Activated CD8-positive, alpha-beta memory T cell treated with anti-CD3 and anti-CD28 coated beads, Interleukin-2, amount 50 U/mL, for 4 hours (primary cell): ENCODE data around the gene TMEM9B.

Source experiments
- DNase-seq: peaks from one replicate; pipeline ENCODE4 v3.0.0-alpha.2; 2020

The TMEM9B gene

GRCh38 chr11:8928205-8928604 is 36.0 kb downstream of the TMEM9B start:
- DNase-seq = no peak

DNA sequence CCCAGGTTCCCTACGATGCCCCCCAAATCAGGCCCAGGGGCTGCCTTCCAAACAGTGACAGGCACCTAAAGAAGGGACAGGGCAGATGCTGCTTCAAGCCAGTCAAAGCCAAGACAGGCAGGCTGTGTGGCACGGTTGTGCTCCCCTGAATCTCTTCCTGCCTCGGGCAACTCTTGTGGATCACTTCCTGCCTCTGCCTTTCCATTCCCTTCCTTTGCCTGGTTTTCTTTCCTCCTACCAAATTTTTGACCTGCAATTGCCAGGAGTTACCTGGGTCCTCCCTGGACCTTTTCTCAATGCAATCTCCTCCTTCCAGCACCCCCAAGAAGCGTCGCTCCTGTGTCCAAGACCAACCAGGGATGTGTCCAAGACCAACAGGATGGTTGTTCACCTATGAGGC is 37.0 kb downstream of the TMEM9B start:
- no peak for DNase-seq

GRCh38 chr11:8926236-8926635 is 38.0 kb downstream of the TMEM9B start:
- DNase-seq = no peak

- DNase-seq = no peak
These were observed 38.5 kb downstream of the TMEM9B start for GRCh38 chr11:8925711-8926110.

- DNase-seq = no peak
These were observed 41.6 kb downstream of the TMEM9B start for GRCh38 chr11:8922691-8923090.

DNA sequence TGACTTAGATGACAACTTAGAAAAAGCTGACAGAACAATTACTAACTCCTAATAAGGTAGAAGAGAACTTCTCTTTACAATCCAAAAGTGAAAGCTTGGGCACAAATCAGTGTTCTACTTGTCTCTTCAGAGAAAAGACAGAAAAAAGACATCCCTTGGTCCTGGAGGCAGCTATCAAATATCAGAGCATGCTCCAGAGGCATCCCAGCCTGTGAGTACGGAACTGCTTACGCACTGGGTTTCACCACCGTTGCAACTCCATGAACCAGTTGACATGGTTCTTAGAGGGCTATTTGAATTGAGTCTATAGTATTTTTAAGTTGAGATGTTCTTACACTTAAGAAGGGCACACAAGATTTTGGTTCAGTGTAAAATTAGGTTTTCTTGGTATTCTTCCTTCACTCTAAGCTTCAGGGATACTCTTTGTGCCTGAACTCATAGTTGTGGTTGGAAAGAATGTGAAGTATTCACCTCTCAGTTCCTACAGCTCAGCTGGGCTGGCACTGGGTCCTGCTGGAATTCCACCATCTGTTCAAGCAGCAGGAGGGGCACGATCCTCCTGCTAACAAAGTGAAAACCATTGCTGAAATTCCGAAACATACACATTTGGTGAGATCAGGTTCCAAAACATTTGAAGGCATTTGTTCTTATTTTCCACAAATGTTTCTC is 47.0 kb downstream of the TMEM9B start:
- no peak for DNase-seq

DNA sequence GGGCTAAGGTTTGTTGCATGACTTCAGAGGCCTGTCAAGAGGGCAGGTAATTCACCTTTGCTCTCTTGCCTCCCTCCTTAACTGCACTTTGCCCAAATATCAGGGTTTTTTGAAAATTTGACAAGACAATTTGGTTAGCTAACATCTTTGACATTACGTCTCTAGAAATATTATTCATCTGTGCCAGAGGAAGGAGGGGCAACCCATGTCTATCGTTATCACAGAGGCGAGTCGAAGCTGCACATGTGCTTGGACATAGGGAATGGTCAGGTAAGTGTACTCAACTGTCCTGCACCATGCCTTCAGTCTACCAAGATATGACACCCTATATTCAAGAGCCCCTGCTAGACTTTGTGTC is 49.6 kb downstream of the TMEM9B start:
- no peak for DNase-seq

GRCh38 chr11:8913961-8914660 is 50.1 kb downstream of the TMEM9B start:
- peak; percentile 57 for DNase-seq

- peak; percentile 78 for DNase-seq
These were observed 53.0 kb downstream of the TMEM9B start, which contains the start of gene AKIP1 for GRCh38 chr11:8911029-8911823. Gene AKIP1, plus strand, starts transcription at chr11:8911189. Its CDS starts 261 bp downstream, at chr11:8911450.

- DNase-seq = no peak
These were observed 53.6 kb downstream of the TMEM9B start for GRCh38 chr11:8910649-8911026.

DNA sequence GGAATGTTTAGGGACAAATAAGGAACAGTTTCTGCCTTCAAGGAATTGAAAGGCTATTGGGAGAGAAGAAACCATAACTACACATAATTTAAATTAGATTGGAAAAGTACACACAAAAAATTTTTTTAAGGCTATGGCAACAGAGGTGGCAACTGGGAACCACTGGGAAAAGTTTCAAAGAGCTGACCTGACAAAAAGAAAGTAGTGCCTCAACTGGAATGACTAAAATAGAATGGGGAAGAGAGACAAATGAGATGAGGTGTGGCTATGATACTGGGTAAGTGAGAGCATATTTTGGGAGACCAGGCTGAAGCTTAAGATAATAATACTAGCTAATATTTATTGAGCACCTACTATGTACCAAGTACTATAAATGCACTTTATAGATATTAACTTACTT is 56.1 kb downstream of the TMEM9B start:
- DNase-seq = no peak

DNA sequence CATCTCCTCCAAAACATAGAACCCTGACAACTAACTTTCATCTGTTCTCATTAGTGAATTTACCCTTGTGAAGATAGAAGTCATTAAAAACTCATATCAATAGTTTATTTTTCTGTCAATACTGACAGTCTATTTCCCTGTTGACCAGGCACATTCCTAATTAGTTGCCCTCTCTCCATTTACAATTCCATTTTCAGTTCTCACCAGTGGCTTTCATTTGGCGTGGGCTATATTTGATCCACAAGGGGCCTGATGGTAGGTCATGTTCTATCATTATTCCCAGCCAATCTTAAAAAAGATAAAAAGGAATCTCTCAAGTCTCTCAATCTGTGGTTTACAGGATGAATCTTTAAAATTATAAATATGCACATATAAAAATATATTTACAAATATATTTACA is 57.1 kb downstream of the TMEM9B start:
- no peak for DNase-seq

GRCh38 chr11:8905528-8906165 is 58.6 kb downstream of the TMEM9B start:
- no peak for DNase-seq

DNA sequence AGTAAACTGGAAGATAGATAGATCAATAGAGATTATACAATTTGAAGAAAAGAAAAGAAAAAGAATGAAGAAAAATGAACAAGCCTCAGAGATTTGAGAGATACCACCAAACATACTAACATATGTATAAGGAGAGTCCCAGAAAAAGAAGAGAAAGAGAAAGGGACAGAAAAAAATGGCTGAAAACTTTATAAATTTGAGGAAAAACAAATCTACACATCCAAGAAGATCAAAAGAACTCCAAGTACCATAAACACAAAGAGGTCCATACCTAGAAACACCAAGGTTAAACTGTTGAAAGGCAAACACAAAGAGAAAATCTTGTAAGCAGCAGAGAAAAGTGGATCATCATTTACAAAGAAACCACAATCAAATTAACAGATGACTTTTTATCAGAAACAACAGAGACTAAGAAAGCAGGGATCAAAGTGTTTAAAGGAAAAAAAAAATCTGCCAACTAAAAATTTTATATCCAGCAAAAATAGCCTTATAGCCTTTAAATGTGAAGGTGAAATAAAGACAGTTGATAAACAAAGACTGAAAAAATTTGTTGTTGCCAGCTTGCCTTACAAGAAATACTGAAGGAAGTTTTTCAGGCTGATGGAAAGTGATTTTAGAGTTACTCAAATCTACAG is 65.0 kb downstream of the TMEM9B start:
- no peak for DNase-seq
